Ishikawa (cell line): ENCODE results near the gene CTPS1.

Experiments
- CEBPB ChIP-seq: IDR thresholded peaks from 2 replicates; pipeline ENCODE4 v1.6.1; 2012
- CREB1 ChIP-seq: IDR thresholded peaks from 2 replicates; pipeline ENCODE4 v1.6.1; 2012; ENCODE audit warnings: low read depth
- EGR1 ChIP-seq: IDR thresholded peaks from 2 replicates; pipeline ENCODE4 v1.6.1; 2012
- EP300 ChIP-seq: IDR thresholded peaks from 2 replicates; pipeline ENCODE4 v1.6.1; 2012; ENCODE audit warnings: borderline replicate concordance
- RAD21 ChIP-seq: IDR thresholded peaks from 2 replicates; pipeline ENCODE4 v1.6.1; 2012; ENCODE audit warnings: low read depth
- TAF1 ChIP-seq: IDR thresholded peaks from 2 replicates; pipeline ENCODE4 v1.6.1; 2012; ENCODE audit warnings: low read depth, mild to moderate bottlenecking
- TCF12 ChIP-seq: IDR thresholded peaks from 2 replicates; pipeline ENCODE4 v1.6.1; 2012; ENCODE audit warnings: low read depth
- TEAD4 ChIP-seq: IDR thresholded peaks from 2 replicates; pipeline ENCODE4 v1.6.1; 2012
- USF1 ChIP-seq: IDR thresholded peaks from 2 replicates; pipeline ENCODE4 v1.6.1; 2012
- YY1 ChIP-seq: IDR thresholded peaks from 2 replicates; pipeline ENCODE4 v1.6.1; 2012; ENCODE audit warnings: low read depth
- ZBTB7A ChIP-seq: IDR thresholded peaks from 2 replicates; pipeline ENCODE4 v1.6.1; 2012; ENCODE audit warnings: low read depth
- TF ChIP-seq, protein P1 (sequence below): IDR thresholded peaks from 2 replicates; pipeline ENCODE4 v1.6.1; 2012
- TF ChIP-seq, protein P2 (sequence below): IDR thresholded peaks from 2 replicates; pipeline ENCODE4 v1.6.1; 2012; ENCODE audit warnings: low read depth, mild to moderate bottlenecking

DNA sequence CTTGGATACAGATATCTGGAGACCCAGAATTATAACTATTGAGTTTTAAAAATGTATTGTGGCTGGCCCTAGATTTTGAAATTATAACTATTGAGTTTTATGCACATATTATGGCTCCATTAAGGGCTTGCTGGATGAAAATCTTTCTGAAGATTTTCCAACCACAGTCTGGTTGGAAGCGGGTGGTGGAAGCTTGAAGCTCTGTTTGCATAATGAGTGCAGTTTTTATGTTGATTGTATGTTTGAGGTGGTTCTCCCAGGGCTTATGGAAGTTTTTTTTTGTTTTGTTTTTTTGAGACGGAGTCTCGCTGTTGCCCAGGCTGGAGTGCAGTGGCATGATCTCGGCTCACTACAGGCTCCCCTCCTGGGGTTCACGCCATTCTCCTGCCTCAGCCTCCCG is 10.1 kb upstream of the CTPS1 start:
- TF ChIP-seq RAD21, result no peak
- TF ChIP-seq TCF12, result no peak
- no peak for TF ChIP-seq EP300
- TF ChIP-seq ZBTB7A, result no peak
- TF ChIP-seq YY1, result no peak
- TF ChIP-seq EGR1, result no peak
- no peak for TF ChIP-seq TAF1
- TF ChIP-seq, protein P1, sequence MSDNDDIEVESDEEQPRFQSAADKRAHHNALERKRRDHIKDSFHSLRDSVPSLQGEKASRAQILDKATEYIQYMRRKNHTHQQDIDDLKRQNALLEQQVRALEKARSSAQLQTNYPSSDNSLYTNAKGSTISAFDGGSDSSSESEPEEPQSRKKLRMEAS, result no peak
- TF ChIP-seq CEBPB, result no peak
- TF ChIP-seq, protein P2, sequence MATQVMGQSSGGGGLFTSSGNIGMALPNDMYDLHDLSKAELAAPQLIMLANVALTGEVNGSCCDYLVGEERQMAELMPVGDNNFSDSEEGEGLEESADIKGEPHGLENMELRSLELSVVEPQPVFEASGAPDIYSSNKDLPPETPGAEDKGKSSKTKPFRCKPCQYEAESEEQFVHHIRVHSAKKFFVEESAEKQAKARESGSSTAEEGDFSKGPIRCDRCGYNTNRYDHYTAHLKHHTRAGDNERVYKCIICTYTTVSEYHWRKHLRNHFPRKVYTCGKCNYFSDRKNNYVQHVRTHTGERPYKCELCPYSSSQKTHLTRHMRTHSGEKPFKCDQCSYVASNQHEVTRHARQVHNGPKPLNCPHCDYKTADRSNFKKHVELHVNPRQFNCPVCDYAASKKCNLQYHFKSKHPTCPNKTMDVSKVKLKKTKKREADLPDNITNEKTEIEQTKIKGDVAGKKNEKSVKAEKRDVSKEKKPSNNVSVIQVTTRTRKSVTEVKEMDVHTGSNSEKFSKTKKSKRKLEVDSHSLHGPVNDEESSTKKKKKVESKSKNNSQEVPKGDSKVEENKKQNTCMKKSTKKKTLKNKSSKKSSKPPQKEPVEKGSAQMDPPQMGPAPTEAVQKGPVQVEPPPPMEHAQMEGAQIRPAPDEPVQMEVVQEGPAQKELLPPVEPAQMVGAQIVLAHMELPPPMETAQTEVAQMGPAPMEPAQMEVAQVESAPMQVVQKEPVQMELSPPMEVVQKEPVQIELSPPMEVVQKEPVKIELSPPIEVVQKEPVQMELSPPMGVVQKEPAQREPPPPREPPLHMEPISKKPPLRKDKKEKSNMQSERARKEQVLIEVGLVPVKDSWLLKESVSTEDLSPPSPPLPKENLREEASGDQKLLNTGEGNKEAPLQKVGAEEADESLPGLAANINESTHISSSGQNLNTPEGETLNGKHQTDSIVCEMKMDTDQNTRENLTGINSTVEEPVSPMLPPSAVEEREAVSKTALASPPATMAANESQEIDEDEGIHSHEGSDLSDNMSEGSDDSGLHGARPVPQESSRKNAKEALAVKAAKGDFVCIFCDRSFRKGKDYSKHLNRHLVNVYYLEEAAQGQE, result no peak
- TF ChIP-seq CREB1, result no peak
- TF ChIP-seq TEAD4, result no peak
- no peak for TF ChIP-seq USF1
